Right atrium auricular region (tissue), 2 donors: ENCODE results near the gene ZHX3. TPM values are rescaled to one million over a fixed set of nuclear protein-coding genes. Genes with fewer than 3 reads are reported as not detected.
A peak's percentile ranks its signal among the peaks of the same experiment; 100 is the strongest.

Source experiments
- DNase-seq: peaks from one replicate; pipeline ENCODE4 v3.0.0-alpha.2; 2019; ENCODE audit warnings: low spot score
- H3K27ac ChIP-seq, 2 donors: fragments of 200-600 bp; sonication (generic); 1 replicate in 1 of 2; 2 replicates in 1 of 2; pipeline ENCODE4 v1.5.1; 2016 to 2019
- H3K27me3 ChIP-seq, 2 donors: fragments of 200-600 bp; sonication (generic); one replicate each; pipeline versions ENCODE4 v1.5.1 to v1.6.0; 2017 to 2019
- H3K36me3 ChIP-seq: fragments of 200-600 bp; sonication (generic); one replicate; pipeline ENCODE4 v1.5.1; 2016
- H3K4me1 ChIP-seq, 2 donors: fragments of 200-600 bp; sonication (generic); one replicate each; pipeline versions ENCODE4 v1.5.1 to v1.6.0; 2017 to 2019
- H3K4me3 ChIP-seq, 2 donors: fragments of 200-600 bp; sonication (generic); 1 replicate in 1 of 2; 2 replicates in 1 of 2; pipeline ENCODE4 v1.5.1; 2017 to 2019; ENCODE audit warnings: mild to moderate bottlenecking in 1 of 2, moderate library complexity in 1 of 2
- H3K9me3 ChIP-seq, 2 donors: fragments of 200-600 bp; sonication (generic); one replicate each; pipeline ENCODE4 v1.5.1; 2019
- CTCF ChIP-seq, 2 donors: fragments of 200-600 bp; sonication (generic); IDR thresholded peaks; one replicate each; pipeline ENCODE4 v1.5.1; 2019; ENCODE audit warnings: antibody characterized with exemption in 2 of 2
- total RNA-seq, 2 donors: library from RNA; depleted of rRNA; stranded (reverse); fragments of >200 nt; gene quantifications; one replicate each; pipeline ENCODE4 v1.1.0, GENCODE V29; 2016

ZHX3 gene
- total RNA-seq, 2 donors from 2014 or later: 23.8 to 25.7 TPM

DNA sequence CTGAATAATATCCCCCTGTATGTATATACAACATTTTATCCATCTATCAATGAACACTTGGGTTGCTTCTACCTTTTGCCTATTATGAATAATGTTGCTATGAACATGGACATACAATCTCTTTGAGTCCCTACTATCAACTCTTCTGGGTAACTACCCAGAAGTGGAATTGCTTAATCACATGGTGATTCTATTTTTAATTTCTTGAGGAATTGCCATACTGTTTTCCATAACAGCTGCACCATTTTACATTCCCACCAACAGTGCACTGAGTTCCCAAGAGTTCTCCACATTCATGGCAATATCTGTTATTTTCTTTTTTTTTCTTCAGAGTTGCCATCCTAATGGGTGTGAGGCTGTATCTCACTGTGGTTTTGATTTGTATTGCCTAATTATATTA lies 88.3 kb downstream of the ZHX3 start:
- peaks cover 0 to 55% of the 10 kb centered on the region in 2 donors for H3K4me1 ChIP-seq
- no peak for DNase-seq
- no peaks in the 10 kb centered on the region for H3K36me3 ChIP-seq
- H3K27me3 ChIP-seq: no peaks in the 10 kb centered on the region
- no peaks in the 10 kb centered on the region for H3K9me3 ChIP-seq
- H3K4me3 ChIP-seq: no peak overlapping the region
- H3K27ac ChIP-seq: peak overlapping the region in 1 of 2 donors; percentile 31
- TF ChIP-seq CTCF (IDR thresholded peaks at IDR 0.05): no peak

- no peak for DNase-seq
- Histone ChIP-seq H3K36me3 (no peaks in the 10 kb centered on the region), H3K27me3 (no peaks in the 10 kb centered on the region), H3K4me3 (no peak overlapping the region), H3K9me3 (no peaks in the 10 kb centered on the region), H3K27ac (peak overlapping the region in 1 of 2 donors; percentile 31), H3K4me1 (peaks cover 0 to 51% of the 10 kb centered on the region in 2 donors)
- no peak for TF ChIP-seq CTCF (IDR thresholded peaks at IDR 0.05)
Observed at GRCh38 chr20:41228858-41229257, 88.7 kb downstream of the ZHX3 start.

GRCh38 chr20:41226426-41226825 lies 91.1 kb downstream of the ZHX3 start:
- H3K4me3 ChIP-seq: no peak overlapping the region
- H3K9me3 ChIP-seq: no peaks in the 10 kb centered on the region
- H3K4me1 ChIP-seq: peaks cover 0 to 38% of the 10 kb centered on the region in 2 donors
- H3K27me3 ChIP-seq: no peaks in the 10 kb centered on the region
- TF ChIP-seq CTCF (IDR thresholded peaks at IDR 0.05): no peak
- H3K36me3 ChIP-seq: no peaks in the 10 kb centered on the region
- no peak overlapping the region for H3K27ac ChIP-seq
- DNase-seq: no peak

- TF ChIP-seq CTCF (IDR thresholded peaks at IDR 0.05): no peak
- H3K4me1 ChIP-seq: peaks cover 0 to 29% of the 10 kb centered on the region in 2 donors
- H3K27ac ChIP-seq: no peak overlapping the region
- no peak overlapping the region for H3K4me3 ChIP-seq
- H3K36me3 ChIP-seq: no peaks in the 10 kb centered on the region
- H3K27me3 ChIP-seq: no peaks in the 10 kb centered on the region
- no peaks in the 10 kb centered on the region for H3K9me3 ChIP-seq
- no peak for DNase-seq
Observed at GRCh38 chr20:41225091-41225490, 92.4 kb downstream of the ZHX3 start.

GRCh38 chr20:41224281-41224680 lies 93.2 kb downstream of the ZHX3 start:
- H3K4me1 ChIP-seq: peaks cover 0 to 21% of the 10 kb centered on the region in 2 donors
- H3K27me3 ChIP-seq: no peaks in the 10 kb centered on the region
- no peaks in the 10 kb centered on the region for H3K9me3 ChIP-seq
- TF ChIP-seq CTCF (IDR thresholded peaks at IDR 0.05): no peak
- H3K4me3 ChIP-seq: no peak overlapping the region
- DNase-seq: no peak
- no peak overlapping the region for H3K27ac ChIP-seq
- no peaks in the 10 kb centered on the region for H3K36me3 ChIP-seq

DNA sequence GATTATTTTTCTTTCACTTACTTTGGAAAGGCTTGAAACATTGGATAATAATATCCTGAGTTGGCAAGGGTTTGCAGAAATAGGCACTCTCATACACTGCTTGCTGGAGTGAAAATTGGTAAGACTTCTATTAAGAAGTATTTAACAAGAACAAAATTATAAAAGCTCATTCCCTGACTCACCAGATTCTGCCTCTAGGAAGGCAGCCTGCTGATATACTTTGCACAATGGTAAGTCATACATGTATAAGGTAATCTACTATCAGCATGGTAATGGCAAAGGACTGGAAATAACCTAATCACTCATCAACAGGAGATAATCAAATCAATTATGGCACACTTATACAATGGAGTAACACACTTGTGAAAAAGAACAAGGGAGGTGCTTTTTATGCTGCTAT lies 94.4 kb downstream of the ZHX3 start:
- no peak for DNase-seq
- Histone ChIP-seq H3K27me3 (no peaks in the 10 kb centered on the region), H3K9me3 (no peaks in the 10 kb centered on the region), H3K4me3 (no peak overlapping the region), H3K36me3 (no peaks in the 10 kb centered on the region), H3K27ac (peak overlapping the region in 1 of 2 donors; percentile 19), H3K4me1 (peaks cover 0 to 12% of the 10 kb centered on the region in 2 donors)
- TF ChIP-seq CTCF (IDR thresholded peaks at IDR 0.05): no peak
